ENCODE measurements around the gene PYGB. TPM values are rescaled to one million over a fixed set of nuclear protein-coding genes. Genes with fewer than 3 reads are reported as not detected.
"Not testable (repeated sequence)": the region's sequence is repeated elsewhere in the genome, so short reads cannot be mapped to it uniquely, and the experiment has no call there.

The PYGB gene
- total RNA-seq, 1 donor from 2014 or later = 117 TPM

GRCh38 chr20:25238319-25239037, 9.4 kb upstream of the PYGB start:
- Histone ChIP-seq H3K4me1 (peaks cover 29% of the 10 kb centered on the region), H3K36me3 (no peaks in the 10 kb centered on the region), H3K4me3 (no peak overlapping the region), H3K27ac (peak overlapping the region; percentile 40), H3K27me3 (no peaks in the 10 kb centered on the region), H3K9me3 (no peaks in the 10 kb centered on the region)
- intact Hi-C loops (cut with DNase I) = no loop called here
- TF ChIP-seq CTCF (IDR thresholded peaks at IDR 0.05) (no peak), POLR2AphosphoS5 (IDR thresholded peaks at IDR 0.05; ENCODE audit: insufficient read depth in 1 of 2, low read depth in 1 of 2) (no peak), POLR2A (IDR thresholded peaks at IDR 0.05) (no peak)
- no peak for DNase-seq (ENCODE audit: extremely low spot score in 2 of 2)

- intact Hi-C loops (cut with DNase I) = loop anchor here (10.0 kb wide), 1 partner anchor 45 kb away; the partner anchor contains the start of gene ENTPD6
These were observed 8.2 kb upstream of the PYGB start for GRCh38 chr20:25239387-25240370.

GRCh38 chr20:25240851-25241658, 6.8 kb upstream of the PYGB start:
- DNase-seq (ENCODE audit: extremely low spot score in 2 of 2); H3K9me3 ChIP-seq; H3K27ac ChIP-seq; H3K27me3 ChIP-seq; H3K4me3 ChIP-seq; H3K36me3 ChIP-seq: not testable (repeated sequence)
- intact Hi-C loops (cut with DNase I) = loop anchor here (10.0 kb wide), 1 partner anchor 46 kb away; the partner anchor contains the start of gene ENTPD6
- H3K4me1 ChIP-seq = peaks cover 29% of the 10 kb centered on the region

More at GRCh38 chr20:25239387-25240370, 8.2 kb upstream of the PYGB start:
- TF ChIP-seq POLR2A (IDR thresholded peaks at IDR 0.05) (no peak), POLR2AphosphoS5 (IDR thresholded peaks at IDR 0.05; ENCODE audit: insufficient read depth in 1 of 2, low read depth in 1 of 2) (no peak), CTCF (IDR thresholded peaks at IDR 0.05) (no peak)
- Histone ChIP-seq H3K36me3 (no peaks in the 10 kb centered on the region), H3K4me1 (peaks cover 29% of the 10 kb centered on the region), H3K9me3 (no peaks in the 10 kb centered on the region), H3K27me3 (no peaks in the 10 kb centered on the region), H3K4me3 (no peak overlapping the region), H3K27ac (no peak overlapping the region)
- DNase-seq (ENCODE audit: extremely low spot score in 2 of 2) = no peak

- not testable (repeated sequence) for DNase-seq (ENCODE audit: extremely low spot score in 2 of 2); H3K9me3 ChIP-seq; H3K27ac ChIP-seq; H3K27me3 ChIP-seq; H3K36me3 ChIP-seq; H3K4me3 ChIP-seq
- H3K4me1 ChIP-seq = peaks cover 26% of the 10 kb centered on the region
- intact Hi-C loops (cut with DNase I) = loop anchor here (10.0 kb wide), 1 partner anchor 47 kb away; the partner anchor contains the start of gene ENTPD6
These were observed 6.3 kb upstream of the PYGB start for GRCh38 chr20:25241659-25241955.

GRCh38 chr20:25242231-25242630, 5.7 kb upstream of the PYGB start:
- Histone ChIP-seq H3K9me3 (no peaks in the 10 kb centered on the region), H3K4me1 (peaks cover 26% of the 10 kb centered on the region), H3K27ac (no peak overlapping the region), H3K4me3 (no peak overlapping the region), H3K36me3 (no peaks in the 10 kb centered on the region), H3K27me3 (no peaks in the 10 kb centered on the region)
- intact Hi-C loops (cut with DNase I) = loop anchor here (10.0 kb wide), 1 partner anchor 47 kb away; the partner anchor contains the start of gene ENTPD6
- TF ChIP-seq POLR2AphosphoS5 (IDR thresholded peaks at IDR 0.05; ENCODE audit: insufficient read depth in 1 of 2, low read depth in 1 of 2) (no peak), CTCF (IDR thresholded peaks at IDR 0.05) (no peak), POLR2A (IDR thresholded peaks at IDR 0.05) (no peak)
- no peak for DNase-seq (ENCODE audit: extremely low spot score in 2 of 2)
